Endometrium (tissue), 2 donors: ENCODE data around the gene GAD2.

Experiments
- FAIRE-seq: peaks from 2 replicates; lab custom pipeline; 2012; peaks lifted over from hg19 to GRCh38; lab: Jason Lieb, UNC
- donor health status: control.
- donor health status: control.

GAD2 gene

DNA sequence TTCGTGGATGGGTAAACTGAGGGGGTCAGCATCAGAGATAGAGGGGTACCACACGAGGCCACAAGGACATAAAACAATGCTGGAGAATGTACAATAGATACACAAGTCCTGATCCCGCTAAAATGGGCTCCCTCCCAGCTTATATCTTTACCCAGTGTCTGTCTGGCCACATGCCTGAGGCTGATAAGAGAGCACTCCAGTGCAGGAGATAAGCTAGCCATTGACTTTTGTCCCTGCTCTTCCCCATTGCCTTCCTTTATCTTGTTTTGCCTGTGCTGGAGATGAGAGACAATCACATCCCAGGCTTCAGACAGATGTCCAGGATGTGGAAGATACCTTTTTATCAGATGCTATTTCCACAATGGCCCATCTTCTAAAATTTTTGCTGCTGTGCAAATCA lies 6.0 kb downstream of the GAD2 start:
- FAIRE-seq, result no peak

DNA sequence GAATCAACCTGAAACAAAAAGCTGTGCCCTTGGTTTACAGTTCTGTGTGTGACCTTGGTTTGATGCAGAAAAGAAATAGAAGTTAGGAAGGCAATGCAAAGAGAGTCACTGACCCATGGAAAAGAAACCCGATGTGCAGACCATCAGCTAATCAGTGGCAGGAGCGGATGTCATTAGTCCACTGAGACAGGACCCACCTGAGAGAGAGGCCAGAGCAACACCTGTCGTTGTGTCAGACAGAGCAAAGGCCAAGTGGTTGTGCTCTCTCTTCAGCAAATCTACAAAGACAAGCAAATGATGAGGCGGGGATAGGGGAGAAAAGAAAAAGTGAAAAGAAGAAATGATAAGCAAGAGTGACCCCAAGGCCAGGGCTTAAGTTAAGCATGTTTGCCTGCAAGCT lies 8.7 kb downstream of the GAD2 start:
- no peak for FAIRE-seq

DNA sequence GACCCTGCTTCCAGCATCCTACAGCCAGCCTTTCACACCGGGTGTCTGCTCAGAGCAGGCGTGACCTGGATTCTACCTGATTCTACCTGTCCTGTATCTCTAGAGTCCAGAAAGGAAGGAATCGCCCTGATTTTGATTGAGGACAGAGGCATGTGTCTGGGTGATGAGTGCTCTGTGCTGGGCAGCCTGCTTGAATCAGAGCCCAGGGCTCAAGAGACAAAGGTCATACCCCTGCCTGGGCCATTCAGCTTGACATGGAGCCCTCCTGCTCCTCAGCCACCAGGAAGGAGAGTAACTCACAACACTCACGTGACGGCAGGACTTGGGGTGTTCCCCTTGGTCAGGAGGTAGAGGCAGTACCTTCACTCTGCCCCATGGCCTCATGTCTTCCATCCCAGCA lies 11.2 kb downstream of the GAD2 start:
- no peak for FAIRE-seq

GRCh38 chr10:26232174-26232573 lies 15.6 kb downstream of the GAD2 start:
- FAIRE-seq, result no peak

DNA sequence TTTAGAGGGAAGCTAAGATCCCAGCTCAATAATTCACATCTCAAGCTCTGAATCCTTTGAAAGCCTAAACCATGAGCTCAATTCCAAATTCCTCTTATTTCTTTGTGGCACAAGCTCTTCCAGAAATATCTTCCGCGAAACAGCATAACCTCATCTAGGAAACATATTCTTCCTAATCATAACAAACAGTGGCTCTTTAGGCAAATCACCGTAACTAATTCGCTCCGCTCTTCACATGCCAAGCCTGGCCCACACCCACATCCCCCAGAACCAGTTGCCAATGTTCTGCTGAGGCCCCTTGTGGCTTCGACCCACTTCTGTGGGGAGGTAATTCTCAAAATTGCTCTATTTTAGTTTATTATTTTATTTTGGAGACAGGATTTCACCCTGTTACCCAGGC lies 19.2 kb downstream of the GAD2 start:
- no peak for FAIRE-seq

GRCh38 chr10:26238378-26238777 lies 21.8 kb downstream of the GAD2 start:
- FAIRE-seq, result no peak

- FAIRE-seq, result no peak
Observed at GRCh38 chr10:26242706-26243350, 26.3 kb downstream of the GAD2 start.

DNA sequence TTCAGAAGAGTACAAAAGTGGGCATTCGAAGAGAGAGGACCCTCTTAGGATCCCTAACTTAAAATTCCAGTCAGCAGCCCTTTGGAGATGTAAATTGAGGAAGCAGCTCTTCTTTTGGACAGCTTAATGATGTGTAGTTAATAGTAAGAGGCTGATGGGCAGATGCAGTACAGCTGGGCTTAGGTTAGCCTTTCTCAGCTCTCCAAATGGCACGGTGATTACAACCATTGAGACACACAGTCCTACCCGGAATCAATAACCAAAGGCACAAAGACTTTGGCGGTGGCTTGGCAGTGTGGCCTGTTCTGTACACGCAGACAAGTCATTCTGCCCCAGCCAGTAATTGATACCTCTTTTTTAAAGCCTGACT lies 26.8 kb downstream of the GAD2 start:
- FAIRE-seq, result no peak

GRCh38 chr10:26249681-26250080 lies 33.1 kb downstream of the GAD2 start:
- no peak for FAIRE-seq

- FAIRE-seq, result no peak
Observed at GRCh38 chr10:26251925-26252324, 35.4 kb downstream of the GAD2 start.

DNA sequence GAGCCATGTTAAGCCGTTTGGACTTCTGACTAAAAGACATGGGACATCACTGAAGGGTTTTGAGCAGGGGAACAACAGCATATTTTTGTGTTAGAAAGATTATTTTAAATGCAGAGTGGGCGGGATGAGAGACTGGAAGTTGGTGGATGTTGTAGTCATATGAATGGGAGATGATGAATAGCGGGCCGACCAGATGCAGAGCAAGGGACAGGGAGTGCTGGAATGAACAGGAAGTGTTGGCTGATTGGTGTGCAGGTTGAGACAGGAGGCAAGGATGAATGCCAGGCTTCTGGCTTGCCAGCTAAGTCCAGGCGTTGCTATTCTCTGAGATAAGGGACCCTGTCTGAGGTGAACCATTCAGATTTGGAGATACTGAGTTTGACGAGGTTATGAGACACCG lies 38.0 kb downstream of the GAD2 start:
- FAIRE-seq, result no peak

GRCh38 chr10:26259341-26259740 lies 42.8 kb downstream of the GAD2 start:
- FAIRE-seq, result no peak

- no peak for FAIRE-seq
Observed at GRCh38 chr10:26269754-26270153, 53.2 kb downstream of the GAD2 start.

GRCh38 chr10:26274391-26274790 lies 57.8 kb downstream of the GAD2 start:
- no peak for FAIRE-seq

GRCh38 chr10:26278295-26278694 lies 61.7 kb downstream of the GAD2 start:
- no peak for FAIRE-seq

GRCh38 chr10:26290236-26290635 lies 73.7 kb downstream of the GAD2 start:
- FAIRE-seq, result no peak

DNA sequence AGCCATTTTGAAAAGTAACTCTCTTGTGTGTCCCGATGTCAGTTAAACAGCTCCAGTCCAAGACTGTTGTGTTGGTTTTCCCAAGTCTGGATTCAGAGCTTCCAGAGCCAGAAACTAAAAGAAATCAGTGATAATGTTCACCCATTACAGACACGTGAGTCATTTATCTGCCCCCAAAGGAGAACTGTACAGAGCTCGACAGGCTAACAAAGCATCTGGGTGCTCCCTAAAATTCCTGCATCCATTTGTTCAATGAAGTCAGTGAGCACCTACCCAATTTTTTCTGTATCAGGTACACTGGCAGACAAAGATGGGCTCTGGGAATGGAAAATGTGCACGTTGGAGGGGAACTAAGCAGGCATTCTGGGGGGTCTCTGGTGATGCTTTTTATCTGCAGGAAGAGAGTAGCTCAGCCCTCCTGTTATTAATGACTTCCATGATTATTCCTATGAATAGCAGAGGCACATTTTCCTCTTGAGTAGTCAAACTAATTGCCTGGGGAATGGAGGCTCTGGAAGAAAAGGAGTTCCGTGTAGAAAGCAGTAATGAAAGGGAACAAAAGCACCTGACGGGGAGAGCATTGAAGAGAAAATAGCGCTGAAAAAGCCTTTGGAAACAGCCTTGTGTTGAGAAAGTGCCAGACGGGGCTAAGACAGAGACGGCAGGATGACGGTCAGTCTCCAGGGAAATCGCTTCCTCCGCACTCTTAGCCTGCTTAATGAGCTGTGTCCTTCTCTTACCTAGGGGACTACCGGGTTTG lies 75.3 kb downstream of the GAD2 start:
- no peak for FAIRE-seq

GRCh38 chr10:26296360-26296759 lies 79.8 kb downstream of the GAD2 start:
- FAIRE-seq, result no peak

DNA sequence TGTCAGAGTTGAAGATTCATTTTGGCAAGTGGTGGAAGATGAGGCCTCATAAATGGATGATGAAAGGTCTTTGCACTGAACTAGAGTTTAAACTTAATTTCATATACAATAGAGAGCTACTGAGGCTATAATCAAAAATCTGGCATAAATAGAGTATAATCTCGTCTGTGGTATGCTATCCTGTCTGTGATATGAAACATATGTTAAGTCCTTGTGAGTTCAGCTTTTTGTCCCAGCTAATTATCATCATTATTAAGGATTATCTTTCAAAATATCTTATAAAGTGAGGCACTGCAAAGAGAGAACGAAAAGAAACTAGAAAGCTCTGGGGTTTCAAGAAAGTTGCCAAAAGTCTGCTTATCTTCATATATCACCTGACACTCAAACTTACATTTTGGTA lies 83.4 kb downstream of the GAD2 start:
- no peak for FAIRE-seq

DNA sequence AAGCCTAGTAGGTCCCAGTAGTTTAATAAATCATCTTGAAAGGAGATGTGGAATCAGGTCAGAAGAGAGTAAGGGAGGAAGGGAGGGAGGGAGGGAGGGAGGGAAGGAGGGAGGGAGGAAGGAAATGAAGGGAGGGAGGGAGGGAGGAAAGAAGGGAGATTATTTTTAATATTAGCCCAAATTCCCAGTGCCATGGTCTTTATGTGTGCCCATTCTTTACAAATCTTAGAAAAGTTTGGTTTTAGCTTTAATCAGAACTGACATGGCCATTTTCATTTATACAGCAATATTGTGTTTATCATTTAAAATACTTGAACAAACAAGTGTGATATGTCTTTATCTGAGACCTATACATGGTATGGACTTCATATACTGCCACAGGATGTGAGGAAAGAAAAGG lies 86.8 kb downstream of the GAD2 start:
- FAIRE-seq, result no peak

DNA sequence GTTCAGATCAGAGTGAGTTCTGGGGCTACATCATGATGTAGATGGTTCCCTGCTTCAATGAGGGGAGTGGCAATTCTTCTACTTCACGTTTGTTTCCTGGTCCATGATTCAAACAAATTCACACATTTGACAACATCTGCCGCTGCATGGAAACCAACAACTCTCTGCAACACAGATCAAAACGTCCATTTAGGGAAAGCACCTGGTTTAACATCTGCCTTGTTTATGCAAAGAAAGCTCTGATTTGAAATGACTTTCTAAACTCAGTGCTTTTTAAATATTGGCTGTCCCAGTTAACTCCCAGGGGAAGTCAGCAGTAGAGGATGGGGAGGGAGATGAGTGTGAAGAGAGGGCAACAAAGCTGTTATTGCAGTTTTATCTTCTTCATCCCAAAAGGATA lies 93.8 kb downstream of the GAD2 start:
- FAIRE-seq, result no peak

- FAIRE-seq, result no peak
Observed at GRCh38 chr10:26311383-26311940, 94.9 kb downstream of the GAD2 start.

DNA sequence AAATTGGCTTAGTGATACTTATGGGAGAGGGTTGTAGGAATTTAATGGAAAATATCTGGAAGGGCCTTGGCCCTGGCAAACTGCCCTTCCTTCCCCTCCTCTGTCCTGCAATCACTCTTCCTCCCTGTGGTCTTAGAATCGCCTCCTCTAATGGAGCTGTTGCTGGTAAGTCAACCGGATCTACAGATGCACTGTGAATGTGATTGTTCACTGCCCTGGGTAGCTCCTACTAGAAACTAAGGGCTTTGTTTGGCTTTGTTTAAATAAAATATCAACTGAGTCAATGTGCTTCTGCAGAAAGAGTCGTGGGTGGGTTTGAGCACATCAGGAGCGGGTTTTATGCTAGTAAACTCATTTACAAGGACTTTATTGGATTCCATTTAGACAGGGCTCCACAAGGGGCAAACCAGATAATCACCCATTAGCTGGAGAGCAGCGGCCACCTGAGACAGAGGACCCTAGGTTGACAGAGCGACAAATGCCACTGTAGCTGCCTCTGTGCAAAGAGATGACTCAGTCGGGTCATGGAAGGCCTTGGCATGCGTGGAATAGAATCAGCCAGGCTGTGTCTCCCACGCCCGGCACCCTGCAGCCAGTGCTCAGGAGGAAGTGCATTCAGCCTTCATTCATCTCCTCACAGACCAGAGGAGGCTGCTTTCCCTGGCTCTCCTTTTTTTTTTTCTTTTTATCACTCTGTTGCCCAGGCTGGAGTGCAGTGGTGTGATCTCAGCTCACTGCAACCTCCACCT lies 97.9 kb downstream of the GAD2 start:
- FAIRE-seq, result no peak
